Stimulated activated naive CD4-positive, alpha-beta T cell (primary cell): ENCODE data around the gene PLCB1.
A peak's percentile ranks its signal among the peaks of the same experiment; 100 is the strongest.
"Not testable (repeated sequence)": the region's sequence is repeated elsewhere in the genome, so short reads cannot be mapped to it uniquely, and the experiment has no call there.

Source experiments
- DNase-seq, 6 experiments: peaks; one replicate each; lab custom pipeline; 2025; lab: John Stamatoyannopoulos, UW

The PLCB1 gene

GRCh38 chr20:8131598-8132483 lies at the start of gene PLCB1:
PLCB1 (plus strand) TSS chr20:8132266; CDS start chr20:8132652, 386 bp downstream.
- DNase-seq = peak; percentile 55 to 81 (median 70)

GRCh38 chr20:8082989-8083388 lies 49.1 kb upstream of the PLCB1 start:
- DNase-seq = no peak

GRCh38 chr20:8089668-8090067 lies 42.4 kb upstream of the PLCB1 start:
- DNase-seq = no peak

DNA sequence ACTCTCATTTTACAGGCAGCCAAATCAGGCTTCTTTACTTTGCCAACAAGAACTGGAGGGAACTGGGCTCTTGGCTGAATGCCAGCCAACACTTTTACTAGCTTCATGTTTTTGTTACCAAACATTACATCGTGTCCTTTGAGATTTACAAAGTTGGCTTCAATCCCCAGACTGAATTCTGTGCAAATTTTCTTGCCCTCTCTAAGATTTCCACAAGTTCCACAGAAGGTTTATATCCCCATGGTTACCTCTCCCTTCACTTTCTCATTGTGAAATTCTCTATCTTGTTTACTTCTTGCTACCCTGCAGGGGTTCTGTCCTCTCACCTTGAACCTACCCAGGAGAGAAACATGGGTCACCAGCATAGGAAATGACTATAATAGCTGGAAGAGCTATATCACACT lies 37.6 kb upstream of the PLCB1 start:
- no peak for DNase-seq

GRCh38 chr20:8094850-8095249 lies 37.2 kb upstream of the PLCB1 start:
- DNase-seq = no peak

GRCh38 chr20:8095648-8096572 lies 36.2 kb upstream of the PLCB1 start:
- no peak for DNase-seq

GRCh38 chr20:8097307-8097706 lies 34.8 kb upstream of the PLCB1 start:
- no peak for DNase-seq

DNA sequence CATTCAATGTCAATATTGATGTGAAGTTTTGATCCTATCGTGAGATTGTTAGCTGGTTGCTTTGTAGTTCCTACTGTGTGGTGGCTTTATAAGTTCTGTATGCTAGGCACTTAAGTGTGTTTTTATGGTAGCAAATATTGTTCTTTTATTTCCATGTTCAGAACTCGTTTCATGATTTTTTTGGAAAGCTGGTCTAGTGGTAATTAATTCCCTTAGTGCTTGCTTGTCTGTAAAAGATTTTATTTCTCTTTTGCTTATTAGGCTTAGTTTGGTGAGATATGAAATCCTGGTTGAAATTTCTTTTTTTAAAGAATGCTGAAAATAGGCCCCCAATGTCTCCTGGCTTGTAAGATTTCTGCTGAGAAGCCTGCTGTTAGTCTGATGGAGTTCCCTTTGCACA lies 27.8 kb upstream of the PLCB1 start:
- no peak for DNase-seq

DNA sequence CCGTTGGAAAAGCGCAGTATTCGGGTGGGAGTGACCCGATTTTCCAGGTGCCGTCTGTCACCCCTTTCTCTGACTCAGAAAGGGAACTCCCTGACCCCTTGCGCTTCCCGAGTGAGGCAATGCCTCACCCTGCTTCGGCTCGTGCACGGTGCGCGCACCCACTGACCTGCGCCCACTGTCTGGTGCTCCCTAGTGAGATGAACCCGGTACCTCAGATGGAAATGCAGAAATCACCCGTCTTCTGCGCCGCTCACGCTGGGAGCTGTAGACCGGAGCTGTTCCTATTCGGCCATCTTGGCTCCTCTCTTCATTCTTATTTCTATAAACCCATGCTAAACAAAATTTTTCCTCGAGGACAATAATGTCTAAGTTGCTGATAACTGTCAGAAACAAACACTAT lies 17.5 kb upstream of the PLCB1 start:
- DNase-seq = not testable (repeated sequence)

- DNase-seq = no peak
Observed at GRCh38 chr20:8115436-8115835, 16.6 kb upstream of the PLCB1 start.

GRCh38 chr20:8116067-8116811 lies 15.8 kb upstream of the PLCB1 start:
- no peak for DNase-seq

DNA sequence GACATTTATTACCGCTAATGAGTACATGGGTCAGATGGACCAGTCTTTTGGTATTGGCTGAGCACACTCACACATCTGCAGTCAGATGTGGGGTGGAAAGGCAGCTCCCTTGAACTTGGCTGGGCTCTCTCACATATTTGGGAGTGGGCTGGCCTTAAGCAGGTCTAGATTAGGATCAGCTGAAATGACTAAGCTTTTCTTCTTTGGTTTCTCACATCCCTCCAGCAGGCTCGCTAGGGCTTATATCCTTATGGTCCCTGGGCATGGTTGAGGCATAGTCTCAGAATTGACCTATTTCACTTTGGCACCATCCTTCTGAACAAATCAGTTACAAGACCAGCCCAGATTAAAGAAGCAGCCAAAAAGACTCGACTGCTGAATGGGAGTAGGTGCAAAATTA lies 14.4 kb upstream of the PLCB1 start:
- DNase-seq = no peak

DNA sequence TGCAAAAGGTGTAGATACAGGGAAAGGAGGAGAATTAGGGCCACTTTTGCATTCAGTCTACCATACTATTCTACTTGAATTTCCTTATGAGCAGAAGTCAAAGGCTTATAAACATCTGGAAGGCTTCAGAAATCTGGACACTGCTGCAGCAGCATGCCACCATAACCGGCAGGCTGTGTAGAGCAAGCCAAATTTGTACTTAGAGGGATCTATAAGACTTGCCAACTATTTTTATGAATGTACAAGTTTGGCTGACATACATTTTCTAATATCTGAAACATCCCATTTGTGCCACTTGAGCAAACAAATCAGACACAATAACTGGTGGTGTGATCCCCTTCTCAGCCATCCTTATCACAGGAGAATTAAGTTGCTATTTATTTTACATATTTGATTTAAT lies 14.0 kb upstream of the PLCB1 start:
- no peak for DNase-seq

GRCh38 chr20:8118760-8119159 lies 13.3 kb upstream of the PLCB1 start:
- DNase-seq = no peak

DNA sequence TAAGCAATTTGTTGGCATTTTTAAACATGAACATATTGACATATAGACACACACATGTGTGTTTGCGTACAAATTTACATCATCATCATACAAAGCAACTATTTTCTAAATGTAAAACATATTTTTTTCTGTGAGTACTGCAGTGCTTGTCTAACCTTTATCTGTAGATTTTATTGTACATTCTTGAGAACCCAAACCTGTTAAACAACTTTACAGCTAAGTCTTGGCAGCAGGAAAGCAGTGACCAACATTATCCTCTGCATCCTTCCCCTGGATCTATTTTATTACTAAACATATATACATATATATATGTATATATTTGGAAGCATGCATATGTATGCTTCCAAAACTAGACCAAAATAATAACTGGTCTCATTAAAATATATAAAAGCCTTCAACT lies 10.4 kb upstream of the PLCB1 start:
- no peak for DNase-seq

DNA sequence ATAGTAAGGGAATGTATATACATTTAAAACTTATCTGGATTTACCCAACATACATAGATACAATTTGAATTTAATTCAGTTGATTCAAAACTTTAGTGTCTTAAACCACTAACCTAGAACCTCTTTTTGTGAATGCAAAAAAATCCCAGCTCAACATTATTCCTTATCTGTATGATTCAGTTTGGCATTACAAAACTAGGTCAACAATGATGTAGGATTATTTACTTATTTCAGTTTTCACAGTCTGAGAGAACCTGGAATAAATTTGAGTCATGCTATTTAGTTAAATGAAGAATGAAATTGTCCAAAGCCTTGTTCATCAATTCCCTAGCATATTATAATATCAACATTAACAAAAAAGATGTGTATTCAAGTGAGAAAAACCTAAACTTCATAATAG lies 7.4 kb upstream of the PLCB1 start:
- no peak for DNase-seq

DNA sequence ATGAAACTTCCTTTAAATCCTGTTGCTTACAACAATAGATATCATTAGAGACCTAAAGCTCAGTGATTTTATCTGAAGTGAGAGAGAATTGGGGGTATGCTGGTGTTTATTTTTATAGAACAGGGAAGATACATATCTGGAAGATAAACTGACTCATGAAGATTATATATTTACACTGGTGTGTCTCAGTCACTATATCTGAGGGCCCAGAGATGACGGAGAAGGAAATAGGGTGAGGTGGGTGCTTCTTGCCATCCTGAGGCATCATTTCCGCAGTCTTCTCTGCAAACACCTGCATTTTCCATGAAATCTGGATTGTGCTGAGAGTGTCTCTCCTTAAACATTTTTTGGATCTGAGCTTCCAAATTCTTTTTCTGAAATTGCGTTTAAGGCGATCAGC lies 5.9 kb upstream of the PLCB1 start:
- no peak for DNase-seq

DNA sequence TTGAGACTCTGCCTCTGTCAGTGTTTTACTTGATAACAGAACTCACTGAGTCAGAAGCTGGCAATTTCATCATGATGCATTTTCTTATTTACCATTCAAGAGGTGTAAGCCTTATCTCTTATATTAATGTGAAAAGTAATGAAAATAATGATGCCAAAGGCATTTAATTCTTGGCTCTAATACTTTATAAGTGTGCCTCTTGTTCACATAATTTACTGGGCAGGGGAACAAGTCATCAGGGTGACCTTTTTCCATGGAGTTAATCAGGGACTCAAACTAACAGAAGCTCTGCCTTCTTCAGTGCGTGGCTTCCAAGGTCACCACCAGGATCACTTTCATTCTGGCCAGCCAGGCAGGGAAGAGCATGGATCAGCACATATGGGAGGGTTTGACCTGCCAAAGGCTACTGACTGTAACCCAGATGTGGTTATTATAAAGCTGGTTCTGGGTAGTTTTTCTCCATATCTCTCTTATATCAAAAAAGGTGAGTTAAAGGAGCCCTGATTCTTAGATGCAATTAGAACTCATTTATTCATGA lies 5.2 kb upstream of the PLCB1 start:
- no peak for DNase-seq

DNA sequence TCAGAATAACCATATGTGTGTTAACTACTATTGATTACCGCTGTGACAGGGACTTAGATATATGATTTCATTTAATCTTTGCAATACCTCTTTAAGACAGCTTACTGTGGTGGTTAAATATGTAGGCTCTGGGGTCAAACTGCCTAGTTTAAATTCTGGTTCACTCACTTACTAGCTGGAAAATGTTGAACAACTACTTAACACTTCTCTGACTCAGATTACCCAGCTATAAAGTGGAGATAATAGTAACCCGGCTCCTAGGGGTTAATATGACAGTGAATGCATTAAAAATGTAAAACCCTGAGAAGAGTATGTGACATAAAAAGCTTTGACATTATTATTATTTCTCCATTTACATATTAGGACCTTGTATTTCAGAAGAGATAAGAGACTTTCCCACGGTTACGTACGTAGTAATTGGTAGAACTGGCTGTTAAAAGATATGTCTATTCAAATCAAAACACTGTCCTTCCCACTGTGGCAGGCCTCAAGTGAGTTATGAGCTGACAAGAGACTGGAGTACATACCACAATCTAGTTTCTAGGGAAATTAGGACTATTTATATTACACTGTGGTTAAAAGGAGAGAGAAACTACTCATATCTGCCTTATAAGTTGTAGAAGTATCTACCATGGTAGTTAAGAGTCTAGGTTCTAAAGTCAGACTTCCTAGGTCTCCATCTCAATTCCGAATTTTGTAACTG lies 4.4 kb upstream of the PLCB1 start:
- DNase-seq = no peak

- DNase-seq = no peak
Observed at GRCh38 chr20:8128291-8129060, 3.6 kb upstream of the PLCB1 start.
